ENCODE results near the gene C6orf163. TPM values are rescaled to one million over a fixed set of nuclear protein-coding genes. Genes with fewer than 3 reads are reported as not detected.

Gene C6orf163
- total RNA-seq = 2.7 and 2.9 TPM in 2 replicates

GRCh38 chr6:87344731-87345130, at the start of gene C6orf163:
TSS of gene C6orf163 (plus strand) at chr6:87344813. CDS start at chr6:87345100, 287 bp downstream.

GRCh38 chr6:87322304-87323212, 22.1 kb upstream of the C6orf163 start, which contains the start of gene SMIM8:
TSS of gene SMIM8 (plus strand) at chr6:87322588. CDS start at chr6:87337032, 14,444 bp downstream.

GRCh38 chr6:87407901-87408720, 63.5 kb downstream of the C6orf163 start, which contains the start of gene CFAP206:
TSS of gene CFAP206 (plus strand) at chr6:87407972. CDS start at chr6:87409840, 1,868 bp downstream.

Other genes with a start within 250 kb of the C6orf163 start
- gene CGA, start 249.7 kb upstream of the C6orf163 start, total RNA-seq = not detected in 2 replicates
- 19.5 and 20.9 TPM in 2 replicates for gene ZNF292, start 189.2 kb upstream of the C6orf163 start, total RNA-seq
- gene SMIM8, start 22.2 kb upstream of the C6orf163 start, total RNA-seq = 4.4 and 5.3 TPM in 2 replicates
- not detected in 2 replicates for gene GJB7, start 15.5 kb upstream of the C6orf163 start, total RNA-seq
- gene CFAP206, start 63.2 kb downstream of the C6orf163 start, total RNA-seq = 0.20 and 0.37 TPM in 2 replicates
- 12.9 and 15.6 TPM in 2 replicates for gene SLC35A1, start 128.2 kb downstream of the C6orf163 start, total RNA-seq
- gene RARS2, start 245.2 kb downstream of the C6orf163 start, total RNA-seq = 27.6 and 29.1 TPM in 2 replicates
- 29.4 and 34.2 TPM in 2 replicates for gene ORC3, start 245.3 kb downstream of the C6orf163 start, total RNA-seq